Measurements from ENCODE around the gene STAB1.

The STAB1 gene

DNA sequence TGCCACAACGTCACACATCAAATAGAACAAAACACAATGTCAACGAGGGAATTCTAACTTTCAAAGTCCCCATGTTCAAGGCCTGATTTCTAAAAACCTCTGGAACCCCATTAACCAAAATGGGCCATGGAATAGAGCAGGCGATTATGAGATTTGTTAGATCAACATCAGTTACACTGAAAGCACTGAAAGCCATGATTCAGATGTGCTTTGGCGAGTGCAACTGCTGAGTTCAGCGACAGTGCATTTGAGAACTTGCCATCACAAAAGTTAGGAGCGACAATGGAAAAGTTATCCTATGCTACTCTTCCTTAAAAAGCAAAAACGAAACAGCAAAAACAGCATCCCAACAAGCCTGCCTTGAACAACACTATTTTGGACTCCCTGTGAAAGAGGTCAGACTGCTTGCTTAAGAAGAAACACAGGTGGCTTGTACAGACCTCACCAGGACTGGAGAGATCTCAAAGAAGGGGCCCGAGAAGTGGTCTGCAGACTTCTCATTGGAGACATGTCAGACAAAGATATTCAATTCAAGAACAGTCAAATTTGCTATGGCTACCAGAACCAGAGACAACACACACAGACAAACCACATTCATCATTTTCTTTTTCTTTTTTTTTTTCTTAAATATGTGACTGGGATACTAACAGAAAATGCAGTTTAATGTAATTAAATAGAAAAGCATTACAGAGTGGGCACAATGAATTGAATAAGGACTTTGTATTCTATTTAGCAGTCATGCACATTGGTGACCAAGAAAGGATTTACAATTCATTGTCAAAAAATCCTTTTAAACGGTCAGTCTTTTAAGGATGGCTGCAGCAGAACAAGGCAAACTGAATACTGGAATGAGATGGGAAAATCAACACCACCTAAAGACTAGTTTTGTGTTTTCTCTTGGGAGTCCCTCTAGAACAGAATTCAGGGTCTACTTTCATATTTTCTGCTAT is 62.1 kb downstream of the STAB1 start:
- TF ChIP-seq, protein P1, sequence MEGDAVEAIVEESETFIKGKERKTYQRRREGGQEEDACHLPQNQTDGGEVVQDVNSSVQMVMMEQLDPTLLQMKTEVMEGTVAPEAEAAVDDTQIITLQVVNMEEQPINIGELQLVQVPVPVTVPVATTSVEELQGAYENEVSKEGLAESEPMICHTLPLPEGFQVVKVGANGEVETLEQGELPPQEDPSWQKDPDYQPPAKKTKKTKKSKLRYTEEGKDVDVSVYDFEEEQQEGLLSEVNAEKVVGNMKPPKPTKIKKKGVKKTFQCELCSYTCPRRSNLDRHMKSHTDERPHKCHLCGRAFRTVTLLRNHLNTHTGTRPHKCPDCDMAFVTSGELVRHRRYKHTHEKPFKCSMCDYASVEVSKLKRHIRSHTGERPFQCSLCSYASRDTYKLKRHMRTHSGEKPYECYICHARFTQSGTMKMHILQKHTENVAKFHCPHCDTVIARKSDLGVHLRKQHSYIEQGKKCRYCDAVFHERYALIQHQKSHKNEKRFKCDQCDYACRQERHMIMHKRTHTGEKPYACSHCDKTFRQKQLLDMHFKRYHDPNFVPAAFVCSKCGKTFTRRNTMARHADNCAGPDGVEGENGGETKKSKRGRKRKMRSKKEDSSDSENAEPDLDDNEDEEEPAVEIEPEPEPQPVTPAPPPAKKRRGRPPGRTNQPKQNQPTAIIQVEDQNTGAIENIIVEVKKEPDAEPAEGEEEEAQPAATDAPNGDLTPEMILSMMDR (IDR thresholded peaks at IDR 0.05), result no peak
- Histone ChIP-seq H3K4me3 (no peak overlapping the region), H3K27ac (no peak overlapping the region)
- DNase-seq (ENCODE audit: low spot score), result no peak

DNA sequence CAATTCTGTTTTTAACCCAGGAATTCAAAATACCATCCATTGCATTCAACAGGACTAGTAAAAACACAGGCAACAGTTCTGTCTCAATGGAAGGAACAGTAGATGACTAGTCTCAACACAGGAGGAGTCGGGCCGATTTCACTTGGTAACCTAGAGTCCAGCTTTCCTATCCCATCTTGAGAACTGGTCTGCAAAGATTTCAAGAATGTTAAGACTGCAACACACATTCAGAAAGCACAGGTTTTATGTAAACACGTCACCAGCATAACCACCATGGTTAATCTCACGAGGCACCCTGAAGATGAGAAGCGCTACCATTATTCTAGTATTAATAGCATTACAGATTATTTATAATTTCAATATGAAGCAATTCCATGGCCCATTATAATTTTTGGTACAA is 63.3 kb downstream of the STAB1 start:
- no peak for DNase-seq (ENCODE audit: low spot score)
- Histone ChIP-seq H3K4me3 (no peak overlapping the region), H3K27ac (no peak overlapping the region)
- TF ChIP-seq, protein P1 (IDR thresholded peaks at IDR 0.05), result no peak

DNA sequence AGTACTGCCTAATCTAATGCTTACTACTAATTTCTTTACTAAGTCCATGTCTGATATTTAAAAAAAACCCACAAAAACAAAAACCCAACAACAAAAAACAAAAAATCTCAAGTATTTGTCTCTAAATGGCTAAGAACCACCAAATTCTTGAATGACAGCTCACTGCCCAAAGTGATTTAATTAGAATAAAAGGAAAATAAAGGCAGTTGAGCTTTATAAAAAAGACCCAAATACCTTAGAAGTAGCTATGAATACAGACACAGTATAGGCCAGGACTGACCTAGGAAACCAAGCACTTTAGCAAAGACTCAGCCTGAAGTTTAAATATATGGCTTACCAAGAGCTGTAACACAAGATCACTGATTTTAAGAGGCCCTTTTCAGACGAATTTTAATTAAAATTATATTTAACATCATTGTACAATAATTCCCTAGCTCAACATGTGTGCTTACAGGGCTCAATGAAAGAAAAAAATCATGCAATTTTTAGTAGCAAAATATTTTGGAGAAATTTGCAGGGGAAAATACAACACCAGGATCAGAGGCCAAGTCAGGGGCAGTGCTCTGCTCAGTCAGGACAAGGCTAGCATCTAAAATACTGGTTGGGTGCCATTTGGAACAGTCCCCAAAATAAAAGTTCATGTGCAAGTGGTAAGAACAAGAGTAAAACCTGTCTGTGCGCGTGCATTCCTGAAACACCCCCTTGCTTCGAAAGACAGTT is 66.0 kb downstream of the STAB1 start:
- Histone ChIP-seq H3K27ac (no peak overlapping the region), H3K4me3 (no peak overlapping the region)
- no peak for DNase-seq (ENCODE audit: low spot score)
- TF ChIP-seq, protein P1 (IDR thresholded peaks at IDR 0.05), result no peak

DNA sequence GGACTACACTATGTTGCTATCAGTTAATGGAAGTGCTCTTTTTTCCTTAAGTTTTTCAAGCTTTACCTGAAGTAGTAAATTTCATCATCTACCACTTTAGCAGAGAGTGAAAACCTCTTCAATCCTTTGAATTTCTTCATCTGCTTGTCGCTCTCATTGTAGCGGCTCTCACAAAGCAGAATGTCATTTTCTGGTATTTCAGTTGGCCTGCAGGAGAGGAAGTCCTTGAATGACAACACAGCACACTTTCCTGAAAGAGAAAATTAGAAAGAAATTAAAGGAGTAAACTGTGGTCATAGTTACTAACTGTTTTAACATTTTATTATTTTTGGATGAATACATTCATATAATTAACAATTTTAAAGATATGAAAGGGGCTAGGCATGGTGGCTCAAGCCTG is 68.8 kb downstream of the STAB1 start:
- DNase-seq (ENCODE audit: low spot score), result no peak
- no peak overlapping the region for H3K4me3 ChIP-seq
- H3K27ac ChIP-seq, result no peak overlapping the region
- TF ChIP-seq, protein P1 (IDR thresholded peaks at IDR 0.05), result no peak

DNA sequence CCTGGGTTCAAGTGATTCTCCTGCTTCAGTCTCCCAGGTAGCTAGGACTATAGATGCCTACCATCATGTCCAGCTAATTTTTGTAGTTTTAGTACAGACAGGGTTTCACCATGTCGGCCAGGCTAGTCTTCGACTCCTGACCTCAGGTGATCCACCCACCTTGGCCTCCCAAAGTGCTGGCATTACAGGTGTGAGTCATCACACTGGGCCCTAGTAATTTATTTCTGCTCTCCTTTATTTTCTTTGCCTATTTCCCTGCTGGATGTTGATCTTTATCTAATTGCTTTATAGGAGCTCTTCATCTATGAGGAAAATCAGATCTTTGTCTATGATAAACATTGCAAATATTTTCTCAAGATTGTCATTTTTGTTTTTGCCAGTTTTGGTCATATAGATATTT is 72.9 kb downstream of the STAB1 start:
- DNase-seq (ENCODE audit: low spot score), result no peak
- H3K4me3 ChIP-seq, result no peak overlapping the region
- TF ChIP-seq, protein P1 (IDR thresholded peaks at IDR 0.05), result no peak
- no peak overlapping the region for H3K27ac ChIP-seq

DNA sequence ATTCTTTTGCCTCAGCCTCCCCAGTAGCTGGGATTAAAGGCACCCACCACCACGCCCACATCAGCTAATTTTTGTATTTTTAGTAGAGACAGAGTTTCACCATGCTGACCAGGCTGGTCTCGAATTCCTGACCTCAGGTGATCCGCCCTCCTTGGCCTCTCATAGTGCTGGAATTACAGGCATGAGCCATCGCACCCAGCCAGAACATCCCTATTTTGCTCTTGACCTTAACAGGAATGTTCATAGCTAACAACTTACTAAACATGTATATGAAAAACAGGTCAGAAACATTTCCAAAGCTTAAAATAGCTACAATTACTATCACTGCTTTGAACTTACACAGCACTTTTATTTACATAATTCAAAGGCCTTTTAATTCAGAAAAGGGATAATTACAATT is 74.9 kb downstream of the STAB1 start:
- no peak overlapping the region for H3K4me3 ChIP-seq
- no peak overlapping the region for H3K27ac ChIP-seq
- TF ChIP-seq, protein P1 (IDR thresholded peaks at IDR 0.05), result no peak
- DNase-seq (ENCODE audit: low spot score), result no peak

Measured in coronary artery (tissue), 2 donors.